ENCODE measurements around the gene CHAF1A.

The CHAF1A gene

DNA sequence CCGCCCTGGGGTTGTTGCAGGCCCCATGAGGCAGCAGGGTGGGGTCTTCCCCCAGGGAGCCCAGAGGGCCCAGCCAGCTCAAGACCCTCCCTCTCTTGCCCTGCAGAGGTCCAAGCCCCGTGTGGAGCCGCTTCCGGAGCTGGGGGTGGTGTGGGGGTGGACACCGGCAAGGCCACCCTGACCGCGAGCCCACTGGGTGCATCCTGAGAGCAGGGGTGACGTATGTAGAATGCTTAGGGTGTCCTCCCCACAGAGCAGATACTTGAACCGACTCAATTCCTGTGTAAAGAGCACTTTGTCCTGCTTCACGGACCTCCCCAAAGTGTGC lies 40.3 kb downstream of the CHAF1A start:
- no peaks in the 10 kb centered on the region for H3K9me2 ChIP-seq (replicated peaks; ENCODE audit: control insufficient read depth, low read length)
- H3K9me3 ChIP-seq (ENCODE audit: control insufficient read depth, insufficient read depth, low read length): no peaks in the 10 kb centered on the region
- no peak overlapping the region for H3K4me3 ChIP-seq (ENCODE audit: low read length)
- no peak overlapping the region for H3K4me2 ChIP-seq (ENCODE audit: low read length)
- H3K79me2 ChIP-seq (ENCODE audit: control insufficient read depth, low read length): peaks cover 18% of the 10 kb centered on the region
- H3K27ac ChIP-seq (ENCODE audit: low read depth, low read length): no peak overlapping the region
- H4K20me1 ChIP-seq (ENCODE audit: control insufficient read depth, insufficient read depth, low read depth, low read length): peaks cover 4% of the 10 kb centered on the region; the same call in 1 of the 2 replicates
- TF ChIP-seq, protein P1, sequence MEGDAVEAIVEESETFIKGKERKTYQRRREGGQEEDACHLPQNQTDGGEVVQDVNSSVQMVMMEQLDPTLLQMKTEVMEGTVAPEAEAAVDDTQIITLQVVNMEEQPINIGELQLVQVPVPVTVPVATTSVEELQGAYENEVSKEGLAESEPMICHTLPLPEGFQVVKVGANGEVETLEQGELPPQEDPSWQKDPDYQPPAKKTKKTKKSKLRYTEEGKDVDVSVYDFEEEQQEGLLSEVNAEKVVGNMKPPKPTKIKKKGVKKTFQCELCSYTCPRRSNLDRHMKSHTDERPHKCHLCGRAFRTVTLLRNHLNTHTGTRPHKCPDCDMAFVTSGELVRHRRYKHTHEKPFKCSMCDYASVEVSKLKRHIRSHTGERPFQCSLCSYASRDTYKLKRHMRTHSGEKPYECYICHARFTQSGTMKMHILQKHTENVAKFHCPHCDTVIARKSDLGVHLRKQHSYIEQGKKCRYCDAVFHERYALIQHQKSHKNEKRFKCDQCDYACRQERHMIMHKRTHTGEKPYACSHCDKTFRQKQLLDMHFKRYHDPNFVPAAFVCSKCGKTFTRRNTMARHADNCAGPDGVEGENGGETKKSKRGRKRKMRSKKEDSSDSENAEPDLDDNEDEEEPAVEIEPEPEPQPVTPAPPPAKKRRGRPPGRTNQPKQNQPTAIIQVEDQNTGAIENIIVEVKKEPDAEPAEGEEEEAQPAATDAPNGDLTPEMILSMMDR (IDR thresholded peaks at IDR 0.05; ENCODE audit: low read depth, low read length, poor library complexity, severe bottlenecking): no peak
- TF ChIP-seq EZH2phosphoT487 (IDR thresholded peaks at IDR 0.05; ENCODE audit: borderline replicate concordance, low read length): no peak
- no peaks in the 10 kb centered on the region for H3K4me1 ChIP-seq (ENCODE audit: control insufficient read depth, low read length)
- H3K27me3 ChIP-seq (ENCODE audit: control insufficient read depth, low read length): no peaks in the 10 kb centered on the region
- peaks cover 80% of the 10 kb centered on the region for H3K36me3 ChIP-seq (ENCODE audit: control insufficient read depth, low read length)
- no peaks in the 10 kb centered on the region for H3F3A ChIP-seq (ENCODE audit: control insufficient read depth, insufficient read depth)

GRCh38 chr19:4443188-4443587 lies 40.7 kb downstream of the CHAF1A start:
- H3K79me2 ChIP-seq (ENCODE audit: control insufficient read depth, low read length): peaks cover 14% of the 10 kb centered on the region
- H4K20me1 ChIP-seq (ENCODE audit: control insufficient read depth, insufficient read depth, low read depth, low read length): peaks cover 1% of the 10 kb centered on the region; the same call in 1 of the 2 replicates
- H3K4me2 ChIP-seq (ENCODE audit: low read length): no peak overlapping the region
- H3K4me1 ChIP-seq (ENCODE audit: control insufficient read depth, low read length): no peaks in the 10 kb centered on the region
- H3K9me2 ChIP-seq (replicated peaks; ENCODE audit: control insufficient read depth, low read length): no peaks in the 10 kb centered on the region
- H3F3A ChIP-seq (ENCODE audit: control insufficient read depth, insufficient read depth): no peaks in the 10 kb centered on the region
- H3K36me3 ChIP-seq (ENCODE audit: control insufficient read depth, low read length): peaks cover 80% of the 10 kb centered on the region
- no peak for TF ChIP-seq EZH2phosphoT487 (IDR thresholded peaks at IDR 0.05; ENCODE audit: borderline replicate concordance, low read length)
- TF ChIP-seq, protein P1 (IDR thresholded peaks at IDR 0.05; ENCODE audit: low read depth, low read length, poor library complexity, severe bottlenecking): no peak
- no peak overlapping the region for H3K4me3 ChIP-seq (ENCODE audit: low read length)
- no peak overlapping the region for H3K27ac ChIP-seq (ENCODE audit: low read depth, low read length)
- no peaks in the 10 kb centered on the region for H3K9me3 ChIP-seq (ENCODE audit: control insufficient read depth, insufficient read depth, low read length)
- H3K27me3 ChIP-seq (ENCODE audit: control insufficient read depth, low read length): no peaks in the 10 kb centered on the region

DNA sequence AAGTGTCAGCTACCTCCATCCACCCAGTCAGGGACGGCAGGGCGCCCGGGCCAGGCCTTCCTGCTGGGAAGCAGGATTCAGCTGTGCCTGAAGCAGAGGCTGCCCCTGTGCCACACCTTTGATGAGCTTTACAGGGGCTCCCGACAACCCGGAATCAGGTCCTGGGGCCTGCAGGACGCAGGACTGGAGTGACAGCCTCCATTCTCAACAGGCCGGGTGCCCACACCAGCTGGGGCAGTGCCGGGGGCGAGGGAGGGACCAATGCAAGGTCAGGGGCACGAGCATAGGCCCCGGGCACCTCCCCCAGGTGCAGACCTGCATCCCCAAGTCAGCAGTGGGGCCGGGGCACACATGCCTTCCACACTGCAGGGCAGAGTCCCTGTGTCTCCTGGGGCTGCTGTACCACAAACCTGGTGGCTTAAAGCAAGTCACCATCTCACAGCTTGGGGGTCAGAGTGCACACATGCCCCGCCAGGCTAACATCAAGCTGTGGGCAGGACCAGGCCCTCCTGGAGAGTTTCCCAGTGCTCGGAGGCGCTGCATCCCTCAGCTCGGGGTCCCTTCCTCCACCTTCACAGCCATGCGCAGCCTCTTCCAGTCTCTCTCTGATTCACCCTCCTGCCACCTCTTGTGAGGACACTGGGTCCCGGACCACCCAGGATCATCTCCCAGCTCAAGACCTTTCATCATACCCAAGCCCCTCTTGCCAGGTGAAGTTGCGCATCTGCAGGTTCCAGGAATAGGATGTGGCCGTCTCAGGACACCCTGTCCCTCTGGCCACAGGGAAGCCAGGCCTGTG lies 41.7 kb downstream of the CHAF1A start:
- no peak overlapping the region for H3K4me2 ChIP-seq (ENCODE audit: low read length)
- H4K20me1 ChIP-seq (ENCODE audit: control insufficient read depth, insufficient read depth, low read depth, low read length): no peaks in the 10 kb centered on the region
- no peaks in the 10 kb centered on the region for H3F3A ChIP-seq (ENCODE audit: control insufficient read depth, insufficient read depth)
- no peaks in the 10 kb centered on the region for H3K4me1 ChIP-seq (ENCODE audit: control insufficient read depth, low read length)
- no peaks in the 10 kb centered on the region for H3K9me2 ChIP-seq (replicated peaks; ENCODE audit: control insufficient read depth, low read length)
- no peak for TF ChIP-seq EZH2phosphoT487 (IDR thresholded peaks at IDR 0.05; ENCODE audit: borderline replicate concordance, low read length)
- TF ChIP-seq, protein P1 (IDR thresholded peaks at IDR 0.05; ENCODE audit: low read depth, low read length, poor library complexity, severe bottlenecking): no peak
- H3K27me3 ChIP-seq (ENCODE audit: control insufficient read depth, low read length): no peaks in the 10 kb centered on the region
- peaks cover 10% of the 10 kb centered on the region for H3K79me2 ChIP-seq (ENCODE audit: control insufficient read depth, low read length)
- H3K36me3 ChIP-seq (ENCODE audit: control insufficient read depth, low read length): peaks cover 85% of the 10 kb centered on the region
- H3K27ac ChIP-seq (ENCODE audit: low read depth, low read length): no peak overlapping the region
- no peaks in the 10 kb centered on the region for H3K9me3 ChIP-seq (ENCODE audit: control insufficient read depth, insufficient read depth, low read length)
- no peak overlapping the region for H3K4me3 ChIP-seq (ENCODE audit: low read length)
